Body of pancreas (tissue), 4 donors: Measurements from ENCODE around the gene NEDD1.
A peak's percentile ranks its signal among the peaks of the same experiment; 100 is the strongest.

ENCODE experiments used
- CTCF ChIP-seq, 7 experiments: fragments of 450-650 bp in 4 of 7; fragments of 200-600 bp in 3 of 7; sonication (generic) in 3 of 7; IDR thresholded peaks; one replicate each; pipeline ENCODE4 v1.5.1; 2016 to 2019; ENCODE audit warnings: antibody characterized with exemption in 7 of 7
- POLR2A ChIP-seq, 3 donors: fragments of 450-650 bp; IDR thresholded peaks; one replicate each; pipeline ENCODE4 v1.6.1; 2016; ENCODE audit warnings: antibody characterized with exemption in 3 of 3, mild to moderate bottlenecking in 2 of 3

GRCh38 chr12:96906849-96907670 is at the start of gene NEDD1:
- no peak for TF ChIP-seq CTCF (IDR thresholded peaks at IDR 0.05)
- peak; percentile 72 to 77 (median 73) for TF ChIP-seq POLR2A (IDR thresholded peaks at IDR 0.05)
